NCI-H345 (cell line): ENCODE measurements around the gene TELO2.

Source experiments
- DNase-seq: peaks from one replicate; lab custom pipeline; 2025; lab: John Stamatoyannopoulos, UW

The TELO2 gene

GRCh38 chr16:1537138-1537577 lies 44.0 kb downstream of the TELO2 start:
- DNase-seq, result no peak

DNA sequence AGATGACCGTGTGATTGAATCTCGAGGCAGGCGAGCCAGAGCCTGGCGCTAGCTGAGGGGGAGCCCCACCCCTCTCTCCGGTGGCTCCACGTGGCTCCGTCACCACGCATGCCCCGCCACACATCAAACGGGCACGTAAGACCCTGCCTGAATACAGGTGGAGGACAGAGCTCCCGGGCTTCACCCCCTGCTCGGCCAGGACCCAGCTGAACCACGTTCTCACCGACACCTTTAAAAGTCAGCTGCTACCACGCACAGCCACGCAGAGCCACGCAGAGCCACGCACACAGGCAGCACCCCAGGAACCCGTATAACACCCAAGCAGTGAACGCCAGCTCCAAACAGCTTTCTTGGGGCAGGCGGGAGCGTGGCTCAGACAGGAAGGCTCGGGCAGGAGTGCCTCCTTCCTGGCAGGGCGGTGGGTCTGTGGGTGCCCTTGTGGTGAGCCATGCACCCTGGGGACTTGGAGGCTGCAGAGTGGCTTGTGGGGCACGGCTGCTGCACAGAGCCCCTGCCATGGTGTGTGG lies 44.7 kb downstream of the TELO2 start:
- no peak for DNase-seq

DNA sequence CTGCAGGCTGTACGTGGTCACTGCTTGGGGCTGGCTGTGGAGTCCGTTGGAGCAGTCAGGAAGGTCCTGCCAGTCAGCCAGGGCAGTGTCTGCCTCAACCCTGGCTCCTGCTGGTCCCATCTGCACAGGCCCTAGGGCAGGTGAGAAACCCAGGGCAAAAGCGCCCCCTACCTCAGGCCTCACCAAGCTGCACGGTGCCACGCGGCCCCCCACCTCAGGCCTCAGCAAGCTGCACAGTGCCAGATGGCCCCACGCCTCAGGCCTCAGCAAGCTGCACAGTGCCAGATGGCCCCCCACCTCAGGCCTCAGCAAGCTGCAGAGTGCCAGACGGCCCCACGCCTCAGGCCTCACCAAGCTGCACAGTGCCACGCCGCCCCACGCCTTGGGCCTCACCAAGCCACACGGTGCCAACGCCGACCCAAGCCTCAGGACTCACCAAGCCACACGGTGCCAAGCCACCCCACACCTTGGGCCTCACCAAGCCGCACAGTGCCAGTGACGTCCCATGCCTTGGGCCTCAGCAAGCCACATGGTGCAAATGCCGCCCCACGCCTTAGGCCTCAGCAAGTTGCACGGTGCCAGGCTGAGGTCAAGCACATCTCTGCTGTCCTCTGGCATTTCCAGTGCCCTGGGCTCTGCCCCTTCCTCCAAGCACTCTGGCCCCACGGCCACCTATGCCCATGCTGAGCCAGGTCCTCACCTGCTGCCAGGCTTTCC lies 45.8 kb downstream of the TELO2 start:
- DNase-seq, result no peak

GRCh38 chr16:1539720-1540555 lies 46.8 kb downstream of the TELO2 start:
- no peak for DNase-seq

GRCh38 chr16:1540556-1540855 lies 47.3 kb downstream of the TELO2 start:
- DNase-seq, result no peak

DNA sequence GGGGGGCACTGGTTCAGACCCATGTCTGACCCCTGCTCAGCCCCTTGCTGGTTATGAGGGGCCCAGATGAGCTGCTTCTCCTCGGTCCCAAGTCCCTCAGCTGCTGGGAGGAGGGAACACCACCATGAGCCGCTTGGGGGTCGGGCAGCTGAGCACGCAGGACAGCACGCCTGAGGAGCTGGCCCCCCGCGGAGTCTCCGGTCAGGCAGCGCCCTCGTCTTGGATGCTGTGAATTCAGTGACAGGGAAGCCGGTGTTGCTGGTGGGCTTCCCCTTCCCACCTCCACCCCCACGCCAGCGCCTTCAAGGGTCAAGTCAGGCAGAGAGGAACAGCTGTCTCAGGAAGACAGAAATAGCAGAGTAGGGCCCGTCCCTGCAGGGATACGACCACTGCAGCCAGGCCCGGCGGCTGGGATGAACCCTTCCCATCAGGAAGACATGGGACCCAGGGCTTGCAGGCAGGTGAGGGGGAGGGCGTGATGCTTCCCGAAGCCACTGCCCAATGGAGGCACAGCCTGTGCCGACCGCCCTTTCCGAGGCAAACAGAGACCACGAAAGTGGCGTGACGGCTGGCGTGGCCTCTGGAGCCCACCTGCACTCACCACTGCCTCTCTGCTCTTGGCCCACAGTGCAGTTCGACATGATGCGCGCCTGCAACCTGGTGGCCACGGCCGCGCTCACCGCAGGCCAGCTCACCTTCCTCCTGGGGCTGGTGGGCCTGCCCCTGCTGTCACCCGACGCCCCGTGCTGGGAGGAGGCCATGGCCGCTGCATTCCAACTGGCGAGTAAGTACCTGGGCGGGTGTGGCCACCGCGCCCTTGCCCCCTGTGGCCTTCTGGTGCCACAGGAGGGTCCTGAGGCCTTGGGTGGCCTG lies 48.4 kb downstream of the TELO2 start:
- no peak for DNase-seq

DNA sequence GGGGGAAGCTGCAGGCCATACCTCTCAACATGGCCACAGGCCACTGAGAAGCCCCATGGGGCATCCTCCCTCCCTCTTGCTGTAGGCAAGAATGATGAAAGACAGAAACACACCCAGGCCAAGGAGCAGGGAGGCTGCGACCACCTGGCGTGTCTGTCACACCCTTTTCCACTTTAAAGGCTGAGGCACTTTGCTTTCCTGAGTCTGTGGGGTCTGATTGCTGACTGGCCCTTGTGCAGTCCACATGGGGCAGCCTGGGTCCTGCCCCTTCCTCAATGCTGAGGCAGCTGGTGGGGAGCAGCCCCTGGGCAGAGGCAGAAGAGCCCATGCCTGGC lies 49.0 kb downstream of the TELO2 start:
- DNase-seq, result no peak

DNA sequence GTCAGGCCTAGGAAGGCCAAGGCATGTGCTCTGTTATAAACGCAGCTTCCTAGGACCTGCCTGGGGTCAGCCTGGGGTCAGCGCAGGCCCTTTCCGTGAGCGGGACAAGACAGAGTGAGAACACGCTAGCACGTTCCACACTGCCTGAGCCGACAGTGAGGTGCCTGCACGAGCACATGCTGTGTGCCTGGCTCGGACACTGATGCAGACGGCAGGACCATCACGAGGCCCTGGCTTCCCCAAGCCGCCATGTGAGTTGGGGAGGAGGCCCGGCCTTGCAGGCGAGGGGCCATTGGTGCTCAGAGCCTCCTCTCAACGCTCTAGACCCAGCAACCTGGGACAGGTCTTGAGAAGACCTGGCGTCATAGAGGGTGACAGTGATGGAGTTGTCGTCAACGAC lies 49.4 kb downstream of the TELO2 start:
- DNase-seq, result no peak

DNA sequence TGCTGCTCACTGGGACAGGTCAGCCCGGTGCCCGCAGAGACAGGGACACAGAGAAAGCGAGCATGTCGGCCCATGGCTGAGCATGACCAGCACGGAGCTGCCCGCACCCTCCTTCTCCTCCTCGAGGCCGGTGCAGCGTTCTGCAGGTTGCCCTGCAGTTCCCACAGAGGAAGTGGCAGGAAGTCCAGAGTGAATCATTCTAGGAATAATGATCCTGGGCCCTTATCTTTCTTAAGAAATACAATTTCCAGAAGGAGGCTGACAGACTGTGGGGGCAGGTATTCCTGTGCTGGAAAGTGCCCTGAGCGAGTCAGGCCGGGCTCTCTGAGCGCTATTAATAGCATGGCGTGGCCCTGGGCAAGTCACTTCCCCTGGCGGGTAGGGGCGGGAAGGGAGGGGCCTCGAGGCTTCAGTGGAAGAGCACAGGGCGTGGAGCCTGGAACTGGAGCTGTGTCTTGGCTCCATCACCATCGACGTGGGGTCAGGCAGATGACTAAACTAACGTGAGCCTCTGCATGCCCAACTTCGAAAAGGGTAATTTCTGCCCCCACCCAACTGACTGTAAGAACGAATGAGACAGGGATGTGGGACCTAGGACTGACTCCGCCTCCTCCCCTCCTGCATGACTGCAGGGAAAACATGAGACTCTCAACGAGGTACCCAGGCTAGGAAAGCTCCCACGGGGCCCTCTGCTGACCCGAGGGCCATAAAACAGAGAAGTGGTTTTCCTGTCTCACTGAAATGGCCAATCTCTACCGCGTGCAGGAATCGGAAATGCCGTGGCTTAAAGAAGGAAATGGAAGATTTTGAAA lies 50.1 kb downstream of the TELO2 start:
- DNase-seq, result no peak

DNA sequence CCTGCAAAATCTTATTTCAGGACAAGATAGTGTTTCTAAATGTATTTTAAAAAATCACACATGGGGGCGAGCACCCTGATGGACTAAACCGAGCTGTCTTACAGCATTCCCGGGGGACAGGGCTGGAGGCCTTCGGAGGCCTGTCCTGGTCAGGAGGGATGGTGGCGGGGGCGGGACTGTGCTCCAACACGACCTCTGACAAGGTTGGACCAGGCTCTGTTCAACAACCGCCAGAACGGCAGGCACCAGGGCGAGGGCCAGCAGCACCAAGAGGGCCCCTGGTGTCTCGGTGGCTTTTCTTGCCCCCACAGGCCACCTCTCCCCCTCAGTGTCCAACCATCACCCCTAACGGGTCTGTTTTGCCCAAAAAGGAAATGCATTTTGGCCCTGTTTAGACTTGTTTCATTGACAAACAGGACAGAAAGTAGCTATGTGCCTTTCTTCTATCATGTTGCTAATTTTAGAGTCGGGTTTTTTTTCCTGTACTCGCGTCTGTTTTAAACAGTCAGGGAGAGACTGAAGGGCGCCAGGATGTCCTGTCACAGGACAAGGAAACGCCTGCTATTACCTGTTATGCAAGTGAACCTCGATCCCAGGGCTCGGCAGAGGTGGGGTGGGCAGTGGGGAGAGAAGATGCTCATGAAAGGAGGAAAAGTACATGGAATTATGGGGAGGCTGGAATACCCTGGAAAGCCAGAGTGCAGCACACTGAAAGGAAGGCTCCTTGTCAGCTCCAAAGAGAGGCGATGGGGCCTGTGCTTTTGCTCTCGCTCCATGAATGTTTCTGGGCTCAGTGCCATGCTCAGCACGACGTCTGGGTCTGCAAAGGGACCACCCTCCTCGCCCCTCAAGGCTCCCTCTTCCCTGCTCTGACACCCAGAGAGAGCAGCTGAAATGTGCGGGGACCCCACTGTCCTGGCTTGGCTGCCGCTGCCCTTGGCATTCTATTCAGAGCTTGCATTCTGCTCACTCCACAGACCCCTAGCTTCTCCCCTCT lies 52.2 kb downstream of the TELO2 start:
- no peak for DNase-seq

DNA sequence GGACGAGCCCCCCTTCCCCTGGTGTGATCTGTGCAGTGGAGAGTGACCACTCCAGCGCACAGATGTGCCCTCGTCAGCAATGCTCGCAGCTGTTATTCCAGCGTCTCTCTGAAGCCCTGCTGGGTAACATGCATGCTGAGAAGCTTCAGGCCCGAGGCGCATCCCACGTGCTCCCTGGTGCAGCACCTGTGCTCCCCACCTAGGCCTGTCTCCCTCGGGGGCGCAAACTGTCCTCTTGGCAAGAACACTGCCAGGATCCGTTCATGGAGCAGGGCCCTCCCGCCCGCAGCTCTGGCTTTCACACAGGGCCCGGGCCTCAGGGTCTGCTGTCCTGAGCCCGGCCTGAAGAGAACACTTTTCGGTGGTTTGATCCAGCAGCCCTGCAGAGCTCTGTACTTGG lies 53.3 kb downstream of the TELO2 start:
- no peak for DNase-seq

GRCh38 chr16:1548233-1548632 lies 55.1 kb downstream of the TELO2 start:
- DNase-seq, result no peak

DNA sequence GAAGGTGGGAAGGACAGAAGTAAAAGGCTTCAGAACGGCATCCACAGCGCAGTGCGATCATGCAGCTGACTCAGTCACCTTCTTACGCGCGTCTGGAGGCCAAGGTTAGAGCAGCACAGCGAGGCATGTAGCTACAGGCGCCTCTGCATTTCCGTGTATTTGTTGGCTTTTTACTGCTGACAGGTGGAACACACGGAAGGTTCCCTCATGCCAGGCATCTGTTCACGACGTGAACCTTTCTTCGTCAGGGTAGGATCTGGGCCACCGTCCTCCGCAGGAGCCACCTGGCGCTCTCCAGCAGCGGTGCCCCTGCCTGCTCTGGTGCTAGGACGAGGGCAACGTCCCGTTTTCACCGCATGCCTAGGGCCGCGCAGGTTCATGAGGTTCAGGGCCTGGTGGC lies 55.6 kb downstream of the TELO2 start:
- DNase-seq, result no peak

DNA sequence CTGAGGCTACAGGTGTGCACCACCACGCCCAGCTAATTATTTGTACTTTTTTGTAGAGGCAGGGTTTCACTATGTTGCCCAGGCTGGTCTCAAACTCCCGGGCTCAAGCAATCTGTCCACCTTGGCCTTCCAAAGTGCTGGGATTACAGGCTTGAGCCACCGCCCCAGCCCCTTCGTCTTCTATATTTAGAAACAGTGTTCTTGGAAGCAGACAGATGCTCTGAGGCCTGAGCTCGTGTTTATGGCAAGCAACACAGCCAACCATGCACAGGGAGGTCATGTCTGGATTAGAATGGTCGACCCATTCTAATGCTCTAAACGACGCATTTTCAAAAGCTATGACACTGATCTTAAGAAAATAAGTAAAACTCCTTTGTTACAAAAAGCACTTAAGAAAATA lies 56.9 kb downstream of the TELO2 start:
- no peak for DNase-seq

- no peak for DNase-seq
These were observed 57.5 kb downstream of the TELO2 start for GRCh38 chr16:1550696-1551095.

- no peak for DNase-seq
These were observed 58.0 kb downstream of the TELO2 start for GRCh38 chr16:1551166-1551565.

DNA sequence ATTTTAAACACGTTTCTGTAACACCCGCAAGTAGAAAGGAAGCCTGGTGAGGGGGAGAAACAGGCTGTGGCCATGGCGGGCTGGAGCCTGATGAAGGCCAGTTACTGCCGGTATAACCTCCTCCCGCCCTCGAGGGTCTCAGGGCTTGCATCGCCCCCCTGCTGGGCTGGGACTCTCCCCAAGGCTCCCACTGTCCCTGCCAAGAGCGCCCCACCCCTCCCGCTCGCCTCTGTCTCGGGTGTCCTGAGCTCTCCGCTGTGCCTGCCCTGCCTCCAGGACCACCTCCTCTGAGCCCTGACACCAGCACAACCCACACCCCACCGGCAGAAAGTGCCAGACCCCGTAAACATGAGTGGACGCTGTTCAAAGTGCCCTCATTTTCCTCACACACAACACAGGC lies 59.0 kb downstream of the TELO2 start:
- no peak for DNase-seq

DNA sequence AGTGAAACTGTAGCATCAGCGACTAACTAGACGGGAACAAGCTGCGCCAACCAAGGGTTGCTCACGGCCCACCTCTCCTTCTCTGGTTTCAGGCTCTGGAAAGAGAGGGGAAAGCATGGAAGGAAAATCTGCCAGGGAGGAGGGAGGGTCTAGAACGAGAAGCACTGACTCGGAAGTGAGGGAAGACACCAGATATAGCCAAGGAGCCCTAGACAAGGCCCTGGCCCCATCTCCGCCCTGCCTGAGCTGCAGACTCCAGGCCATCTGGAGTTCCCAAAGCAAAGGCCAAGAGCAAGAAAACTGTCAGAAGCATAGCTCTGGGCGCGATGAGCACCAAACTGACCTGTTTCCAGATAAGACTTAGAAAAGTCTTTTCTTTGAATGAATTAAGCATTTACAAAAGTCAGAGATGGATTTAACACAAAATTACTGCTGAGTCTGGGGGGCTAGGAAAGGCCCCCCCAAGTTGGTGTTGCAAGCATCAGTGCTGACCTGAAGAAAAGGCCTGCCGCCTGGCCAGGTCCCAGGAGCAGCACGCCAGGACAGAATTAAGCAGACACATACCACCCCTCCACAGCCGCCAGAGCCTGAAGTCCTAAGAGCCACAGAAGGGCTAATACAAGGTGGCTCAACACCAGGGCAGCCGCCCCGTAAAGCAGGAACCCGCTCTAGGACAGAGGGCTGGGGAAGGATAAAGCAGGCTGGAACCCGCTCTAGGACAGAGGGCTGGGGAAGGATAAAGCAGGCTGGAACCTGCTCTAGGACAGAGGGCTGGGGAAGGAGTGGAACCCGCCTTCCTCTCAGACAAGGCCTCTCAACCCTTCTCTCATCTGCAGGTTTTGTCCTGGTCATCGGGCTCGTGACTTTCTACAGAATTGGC lies 61.0 kb downstream of the TELO2 start:
- DNase-seq, result no peak

GRCh38 chr16:1554826-1555445 lies 61.8 kb downstream of the TELO2 start:
- no peak for DNase-seq
